HG03520 (cell line): ENCODE results near the gene PLCE1.

Experiments used
- ATAC-seq: cut with Tn5 transposase; IDR thresholded peaks from one replicate; pipeline ENCODE4 v1.9.1; 2021; ENCODE audit warnings: mild to moderate bottlenecking, moderate library complexity; ENCODE audit not compliant: unreplicated experiment

Gene PLCE1

GRCh38 chr10:93993414-93993781 lies 333 bp upstream of the PLCE1 start:
- ATAC-seq: no peak

GRCh38 chr10:93994438-93994801 lies 689 bp downstream of the PLCE1 start:
- ATAC-seq: no peak

- ATAC-seq: no peak
Observed at GRCh38 chr10:93995182-93995581, 1.5 kb downstream of the PLCE1 start.

- ATAC-seq: no peak
Observed at GRCh38 chr10:93995598-93996271, 2.0 kb downstream of the PLCE1 start.

GRCh38 chr10:93996551-93996950 lies 2.8 kb downstream of the PLCE1 start:
- ATAC-seq: no peak

GRCh38 chr10:93997546-93997945 lies 3.8 kb downstream of the PLCE1 start:
- ATAC-seq: no peak

- no peak for ATAC-seq
Observed at GRCh38 chr10:93999401-93999851, 5.7 kb downstream of the PLCE1 start.

- ATAC-seq: no peak
Observed at GRCh38 chr10:94000638-94001415, 7.1 kb downstream of the PLCE1 start.

- ATAC-seq: no peak
Observed at GRCh38 chr10:94001416-94001810, 7.7 kb downstream of the PLCE1 start.

- ATAC-seq: no peak
Observed at GRCh38 chr10:94002156-94002555, 8.4 kb downstream of the PLCE1 start.

- no peak for ATAC-seq
Observed at GRCh38 chr10:94003488-94003887, 9.8 kb downstream of the PLCE1 start.

- no peak for ATAC-seq
Observed at GRCh38 chr10:94005050-94005449, 11.3 kb downstream of the PLCE1 start.

GRCh38 chr10:94006591-94007550 lies 13.1 kb downstream of the PLCE1 start:
- no peak for ATAC-seq

- no peak for ATAC-seq
Observed at GRCh38 chr10:94008526-94008925, 14.8 kb downstream of the PLCE1 start.

GRCh38 chr10:94010116-94010515 lies 16.4 kb downstream of the PLCE1 start:
- ATAC-seq: no peak

GRCh38 chr10:94010886-94011285 lies 17.2 kb downstream of the PLCE1 start:
- no peak for ATAC-seq

- no peak for ATAC-seq
Observed at GRCh38 chr10:94011296-94011695, 17.6 kb downstream of the PLCE1 start.

GRCh38 chr10:94012834-94013233 lies 19.1 kb downstream of the PLCE1 start:
- ATAC-seq: no peak

- no peak for ATAC-seq
Observed at GRCh38 chr10:94013331-94013760, 19.6 kb downstream of the PLCE1 start.

GRCh38 chr10:94014304-94014703 lies 20.6 kb downstream of the PLCE1 start:
- no peak for ATAC-seq
